Right cardiac atrium (tissue), 5 donors: Measurements from ENCODE around the gene ARHGEF10L. TPM values are rescaled to one million over a fixed set of nuclear protein-coding genes. Genes with fewer than 3 reads are reported as not detected.
A peak's percentile ranks its signal among the peaks of the same experiment; 100 is the strongest.

Experiments used
- ATAC-seq, 2 donors: fragments of 200-7000 bp; cut with Tn5 transposase; one replicate each; pipeline versions ENCODE4 v1.8.0 to v1.9.1; 2020; ENCODE audit warnings: moderate library complexity in 2 of 2, mild to moderate bottlenecking in 1 of 2
- DNase-seq, 3 donors: peaks; one replicate each; pipeline ENCODE4 v3.0.0-alpha.2; 2020
- H3K27ac ChIP-seq: one replicate; pipeline ENCODE4 v1.5.1; 2013; ENCODE audit warnings: mild to moderate bottlenecking, low read length, control low read depth, moderate library complexity
- H3K27me3 ChIP-seq: one replicate; pipeline ENCODE4 v1.6.1; 2013; ENCODE audit not compliant: control insufficient read depth, insufficient read depth
- H3K4me1 ChIP-seq: one replicate; pipeline ENCODE4 v1.6.1; 2013; ENCODE audit warnings: low read length; ENCODE audit not compliant: control insufficient read depth, insufficient read depth
- H3K4me3 ChIP-seq: one replicate; pipeline ENCODE4 v1.5.1; 2013; ENCODE audit warnings: low read length, control low read depth
- H3K9me3 ChIP-seq: one replicate; pipeline ENCODE4 v1.6.1; 2013; ENCODE audit warnings: low read length; ENCODE audit not compliant: control insufficient read depth
- WGBS: extraction: QIAGEN DNeasy Blood & Tissue Kit; methylation state at CpG from one replicate; pipeline ENCODE4 v1.1.7; 2013; 5-methylcytosine and 5-hydroxymethylcytosine counted together
- intact Hi-C, 4 donors: fragments of 100-400 bp; cut with DNase I; formaldehyde crosslinking; loops; one replicate each; pipeline versions ENCODE4 v1.11.0 to v1.14.0; 2022 to 2023
- polyA plus RNA-seq: library from polyadenylated mRNA; stranded (reverse); fragments of 200-250 nt; gene quantifications from one replicate; pipeline ENCODE4 v1.2.3, GENCODE V29; 2013
- total RNA-seq, 4 donors: library from RNA; stranded (reverse); fragmentation: NEBNext Ultra II Directional; extraction: Animal tissue kit (Norgen Biotek cat#: 25700); gene quantifications; one replicate each; pipeline ENCODE4 v1.2.1, GENCODE V29; 2021
- donor health status: healthy with polysubstance abuse.
- donor health status: DM: no; HTN: yes; CAD: no.
- donor health status: DM: no; HTN: no; CAD: no.
- donor health status: DM: no; HTN: yes; CAD: no; lungs with severe emphysema.
- donor health status: DM: yes; HTN: yes; CAD: no.

The ARHGEF10L gene
- total and polyA plus RNA-seq, 5 donors = 42.6 to 56.4 (median 54.0) TPM

DNA sequence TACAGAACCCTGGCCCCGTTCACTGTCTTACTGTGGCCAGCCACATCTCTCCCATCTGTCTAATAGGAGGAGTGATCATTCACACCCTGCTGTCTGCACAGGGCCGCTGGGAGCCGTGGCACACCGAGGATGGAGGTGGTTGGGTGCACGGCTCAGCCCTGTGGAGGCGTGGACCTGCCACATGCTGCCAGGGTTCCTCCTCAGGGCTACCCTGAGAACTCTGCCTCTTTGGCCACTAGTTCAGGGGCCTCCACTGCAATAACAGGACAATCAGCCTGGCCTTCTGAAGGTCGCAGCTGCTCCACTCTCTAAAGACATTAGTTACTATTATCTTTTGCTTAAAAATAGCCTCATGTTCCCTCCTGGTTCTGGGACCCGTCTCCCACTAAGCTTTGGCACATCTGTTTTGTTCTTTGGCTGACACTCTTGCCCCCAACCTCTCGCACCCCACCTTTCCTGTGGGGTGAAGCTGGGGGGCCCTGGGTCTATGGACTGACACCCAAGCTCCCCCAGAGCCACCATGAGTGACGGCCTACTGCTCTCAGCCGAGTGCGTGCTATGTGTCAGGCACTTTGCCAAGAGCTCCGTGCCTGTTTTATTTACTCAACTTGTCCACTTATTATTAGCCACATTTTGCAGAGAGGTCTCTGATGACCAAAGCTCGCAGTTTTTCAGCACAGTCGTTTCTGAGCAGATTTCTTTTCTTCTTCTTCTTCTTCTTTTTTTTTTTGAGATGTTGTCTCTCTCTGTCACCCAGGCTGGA, 66.3 kb downstream of the ARHGEF10L start:
- DNase-seq = peak; percentile 63 to 84 (median 78)
- peaks cover 2% of the 10 kb centered on the region for H3K4me1 ChIP-seq
- peak; percentile 27 to 30 for ATAC-seq
- H3K9me3 ChIP-seq = no peaks in the 10 kb centered on the region
- intact Hi-C loops = loop anchor here (2.0 to 5.0 kb wide), 2 partner anchors 103 kb away; no protein-coding TSS in a partner anchor
- peak overlapping the region; percentile 65 for H3K27ac ChIP-seq
- WGBS = 33% methylated on average over 15 of the region's 15 CpGs
- H3K27me3 ChIP-seq = no peaks in the 10 kb centered on the region
- H3K4me3 ChIP-seq = no peak overlapping the region

DNA sequence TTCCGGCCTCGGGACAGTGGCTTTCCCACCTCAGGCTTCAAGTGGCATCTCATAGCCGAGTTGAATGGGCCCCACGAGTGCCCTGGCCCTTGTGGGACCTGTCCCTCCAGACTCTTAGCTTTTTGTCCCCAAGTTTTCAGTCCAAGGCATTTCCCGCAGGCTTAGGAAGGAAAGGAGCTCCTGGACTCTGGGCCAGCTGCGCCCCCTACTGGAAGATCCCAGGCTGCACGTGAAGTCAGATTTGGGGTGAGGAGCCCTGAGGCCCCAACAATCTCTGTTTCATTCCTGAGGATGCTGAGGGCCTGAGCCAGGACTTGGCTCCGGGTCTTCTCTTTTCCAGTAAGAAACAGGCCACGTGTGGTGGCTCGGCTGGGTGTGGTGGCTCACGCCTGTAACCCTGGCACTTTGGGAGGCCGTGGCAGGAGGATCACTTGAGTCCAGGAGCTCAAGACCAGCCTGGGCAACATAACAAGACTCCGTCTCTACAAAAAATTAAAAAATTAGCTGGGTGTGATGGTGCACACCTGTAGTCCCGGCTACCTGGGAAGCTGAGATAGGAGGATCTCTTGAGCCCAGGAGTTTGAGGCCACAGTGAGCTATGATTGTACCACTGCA, 67.4 kb downstream of the ARHGEF10L start:
- H3K27me3 ChIP-seq = no peaks in the 10 kb centered on the region
- intact Hi-C loops = loop anchor here (2.0 to 5.0 kb wide), 2 partner anchors 104 to 105 kb away; no protein-coding TSS in a partner anchor
- H3K4me3 ChIP-seq = no peak overlapping the region
- peak; percentile 43 to 51 for ATAC-seq
- no peak overlapping the region for H3K27ac ChIP-seq
- 60% methylated on average over 14 of the region's 14 CpGs for WGBS
- peaks cover 2% of the 10 kb centered on the region for H3K4me1 ChIP-seq
- H3K9me3 ChIP-seq = no peaks in the 10 kb centered on the region
- peak; percentile 77 to 91 (median 90) for DNase-seq

GRCh38 chr1:17607644-17608581, 68.4 kb downstream of the ARHGEF10L start:
- Histone ChIP-seq H3K4me1 (peaks cover 2% of the 10 kb centered on the region), H3K27me3 (no peaks in the 10 kb centered on the region), H3K9me3 (no peaks in the 10 kb centered on the region), H3K4me3 (no peak overlapping the region), H3K27ac (no peak overlapping the region)
- peak in 1 of 3 donors; percentile 47 for DNase-seq
- no peak for ATAC-seq
- intact Hi-C loops = loop anchor here (2.0 to 5.0 kb wide), 2 partner anchors 105 to 106 kb away; no protein-coding TSS in a partner anchor
- WGBS = 91% methylated on average over 34 of the region's 34 CpGs

GRCh38 chr1:17609529-17609928, 70.0 kb downstream of the ARHGEF10L start:
- Histone ChIP-seq H3K4me1 (peaks cover 2% of the 10 kb centered on the region), H3K4me3 (no peak overlapping the region), H3K9me3 (no peaks in the 10 kb centered on the region), H3K27me3 (no peaks in the 10 kb centered on the region), H3K27ac (no peak overlapping the region)
- WGBS = 79% methylated on average over 5 of the region's 5 CpGs
- DNase-seq (no peak), ATAC-seq (no peak)
- intact Hi-C loops = loop anchor here in 1 of 4 donors (5.0 kb wide), 1 partner anchor 107 kb away; no protein-coding TSS in a partner anchor

DNA sequence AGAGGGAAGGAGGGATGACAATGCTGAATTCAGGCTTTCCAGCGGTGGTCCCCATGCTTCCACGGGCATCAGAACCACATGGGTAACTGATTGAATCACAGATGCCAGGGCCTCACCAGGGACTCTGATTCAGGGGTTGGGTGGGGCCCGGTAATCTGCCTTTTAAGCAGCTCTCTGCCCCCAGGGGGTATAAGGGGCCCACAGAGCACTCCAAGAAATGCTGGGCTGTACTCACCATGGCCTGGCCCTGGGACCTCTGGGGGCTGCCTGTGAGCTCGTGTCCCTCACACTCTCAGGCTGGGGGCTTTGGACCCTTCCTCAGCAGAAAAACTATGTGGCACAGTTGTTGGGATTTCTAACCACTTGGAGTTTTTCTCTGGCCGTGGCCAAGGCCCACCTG, 70.6 kb downstream of the ARHGEF10L start:
- peaks cover 2% of the 10 kb centered on the region for H3K4me1 ChIP-seq
- no peak for DNase-seq
- H3K27me3 ChIP-seq = no peaks in the 10 kb centered on the region
- intact Hi-C loops = no loop called here
- H3K4me3 ChIP-seq = no peak overlapping the region
- ATAC-seq = no peak
- no peak overlapping the region for H3K27ac ChIP-seq
- WGBS = 86% methylated on average over 5 of the region's 5 CpGs
- H3K9me3 ChIP-seq = no peaks in the 10 kb centered on the region

DNA sequence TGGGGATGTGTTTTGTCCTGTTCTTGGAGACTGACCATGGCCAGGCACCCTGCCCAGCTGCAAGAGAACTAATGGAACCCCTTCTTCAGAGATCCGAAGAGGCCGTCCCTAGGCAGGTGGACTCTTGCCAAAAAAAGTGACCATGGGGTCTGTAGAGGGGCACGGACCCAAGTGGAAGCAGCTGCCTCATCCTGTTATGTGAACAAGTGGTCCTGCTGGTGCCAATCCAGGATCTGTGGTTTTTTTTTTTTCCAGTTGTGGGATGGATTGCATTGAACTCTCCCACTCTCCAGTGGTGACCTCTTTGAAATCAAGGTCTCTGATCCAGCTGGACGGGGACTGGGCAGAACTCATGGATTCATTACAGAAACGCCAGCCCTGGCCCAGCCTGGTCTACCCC, 71.2 kb downstream of the ARHGEF10L start:
- WGBS = 70% methylated on average over 5 of the region's 5 CpGs
- no peak for DNase-seq
- no peak for ATAC-seq
- Histone ChIP-seq H3K9me3 (no peaks in the 10 kb centered on the region), H3K4me1 (peaks cover 2% of the 10 kb centered on the region), H3K27me3 (no peaks in the 10 kb centered on the region), H3K27ac (no peak overlapping the region), H3K4me3 (no peak overlapping the region)
- intact Hi-C loops = no loop called here

- Histone ChIP-seq H3K27me3 (no peaks in the 10 kb centered on the region), H3K27ac (no peak overlapping the region), H3K4me1 (no peaks in the 10 kb centered on the region), H3K9me3 (no peaks in the 10 kb centered on the region), H3K4me3 (no peak overlapping the region)
- DNase-seq (no peak), ATAC-seq (no peak)
- 70% methylated on average over 1 of the region's 1 CpG for WGBS
- intact Hi-C loops = no loop called here
Observed at GRCh38 chr1:17611991-17612390, 72.5 kb downstream of the ARHGEF10L start.

DNA sequence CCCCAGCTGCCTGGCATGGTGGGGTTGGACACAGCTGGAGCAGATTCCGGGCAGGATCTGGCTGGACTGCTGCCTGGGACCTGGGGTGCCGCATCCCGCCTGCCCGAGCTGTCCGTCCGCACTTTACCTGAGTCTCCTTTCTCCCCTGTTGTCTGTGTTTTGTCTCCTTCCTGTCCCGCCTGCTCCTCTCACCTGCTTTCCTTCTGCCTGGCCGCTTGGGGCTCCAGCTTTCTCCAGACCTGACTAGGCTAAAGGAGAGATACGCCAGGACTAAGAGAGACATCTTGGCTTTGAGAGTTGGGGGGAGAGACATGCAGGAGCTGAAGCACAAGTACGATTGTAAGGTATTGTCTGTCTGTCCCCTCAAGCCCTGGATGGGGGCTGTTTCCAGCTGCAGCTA, 73.3 kb downstream of the ARHGEF10L start:
- peaks cover 5% of the 10 kb centered on the region for H3K4me1 ChIP-seq
- DNase-seq (no peak), ATAC-seq (no peak)
- intact Hi-C loops = no loop called here
- no peak overlapping the region for H3K4me3 ChIP-seq
- no peaks in the 10 kb centered on the region for H3K27me3 ChIP-seq
- no peaks in the 10 kb centered on the region for H3K9me3 ChIP-seq
- H3K27ac ChIP-seq = no peak overlapping the region
- WGBS = 91% methylated on average over 10 of the region's 10 CpGs

- no peaks in the 10 kb centered on the region for H3K27me3 ChIP-seq
- WGBS = 79% methylated on average over 4 of the region's 4 CpGs
- H3K9me3 ChIP-seq = no peaks in the 10 kb centered on the region
- DNase-seq (no peak), ATAC-seq (no peak)
- intact Hi-C loops = no loop called here
- no peak overlapping the region for H3K27ac ChIP-seq
- H3K4me3 ChIP-seq = no peak overlapping the region
- peaks cover 6% of the 10 kb centered on the region for H3K4me1 ChIP-seq
Observed at GRCh38 chr1:17614586-17614985, 75.1 kb downstream of the ARHGEF10L start.

GRCh38 chr1:17615157-17615556, 75.7 kb downstream of the ARHGEF10L start:
- Histone ChIP-seq H3K27ac (no peak overlapping the region), H3K4me1 (peaks cover 6% of the 10 kb centered on the region), H3K9me3 (no peaks in the 10 kb centered on the region), H3K27me3 (no peaks in the 10 kb centered on the region), H3K4me3 (no peak overlapping the region)
- 89% methylated on average over 11 of the region's 11 CpGs for WGBS
- DNase-seq (peak in 1 of 3 donors; percentile 69), ATAC-seq (no peak)
- intact Hi-C loops = no loop called here
